HG03469 (cell line): ENCODE results near the gene OIP5.
"Not testable (repeated sequence)": the region's sequence is repeated elsewhere in the genome, so short reads cannot be mapped to it uniquely, and the experiment has no call there.

ENCODE experiments used
- ATAC-seq: cut with Tn5 transposase; IDR thresholded peaks from one replicate; pipeline ENCODE4 v1.9.1; 2021; ENCODE audit warnings: mild to moderate bottlenecking, moderate library complexity, moderate number of reproducible peaks; ENCODE audit not compliant: unreplicated experiment

The OIP5 gene

DNA sequence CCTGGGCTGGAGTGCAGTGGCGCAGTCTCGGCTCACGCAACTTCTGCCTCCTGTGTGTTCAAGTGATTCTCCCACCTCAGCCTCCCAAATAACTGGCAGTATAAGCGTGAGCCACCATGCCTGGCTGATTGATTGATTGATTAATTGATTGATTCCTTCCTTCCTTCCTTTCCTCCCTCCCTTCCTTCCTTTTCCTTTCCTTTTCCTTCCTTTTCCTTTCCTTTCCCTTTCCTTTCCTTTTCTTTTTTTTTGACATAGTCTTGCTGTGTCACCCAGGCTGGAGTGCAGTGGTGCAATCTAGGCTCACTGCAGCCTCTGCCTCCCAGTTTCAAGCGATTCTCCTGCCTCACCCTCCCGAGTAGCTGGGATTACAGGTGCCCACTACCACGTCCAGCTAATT lies 71.5 kb downstream of the OIP5 start:
- not testable (repeated sequence) for ATAC-seq

DNA sequence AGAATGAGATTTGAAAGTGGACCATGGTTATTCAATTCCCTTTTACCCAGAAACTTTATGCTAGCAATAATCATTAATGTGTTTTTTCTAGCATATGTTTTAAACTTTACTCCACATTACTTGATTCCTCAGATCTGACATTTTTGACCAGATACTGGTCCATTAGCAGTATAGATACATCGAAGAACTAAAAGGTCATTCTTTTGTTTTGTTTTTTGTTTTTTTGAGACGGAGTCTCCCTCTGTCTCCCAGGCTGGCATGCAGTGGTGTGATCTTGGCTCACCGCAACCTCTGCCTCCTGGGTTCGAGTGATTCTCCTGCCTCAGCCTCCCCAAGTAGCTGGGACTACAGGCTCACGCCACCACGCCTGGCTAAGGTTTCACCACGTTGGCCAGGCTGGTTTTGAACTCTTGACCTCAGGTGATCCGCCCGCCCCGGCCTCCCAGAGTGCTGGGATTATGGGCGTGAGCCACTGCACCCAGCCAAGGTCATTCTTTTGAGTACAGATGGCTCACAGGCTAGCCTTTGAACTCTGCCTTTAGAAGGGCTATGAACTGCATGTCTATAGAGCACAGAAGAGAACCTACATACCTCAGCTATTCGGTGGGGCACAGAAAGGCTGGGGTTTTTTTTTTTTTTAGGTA lies 72.7 kb downstream of the OIP5 start:
- no peak for ATAC-seq
